ENCODE data around the gene TRIM44.

DNA sequence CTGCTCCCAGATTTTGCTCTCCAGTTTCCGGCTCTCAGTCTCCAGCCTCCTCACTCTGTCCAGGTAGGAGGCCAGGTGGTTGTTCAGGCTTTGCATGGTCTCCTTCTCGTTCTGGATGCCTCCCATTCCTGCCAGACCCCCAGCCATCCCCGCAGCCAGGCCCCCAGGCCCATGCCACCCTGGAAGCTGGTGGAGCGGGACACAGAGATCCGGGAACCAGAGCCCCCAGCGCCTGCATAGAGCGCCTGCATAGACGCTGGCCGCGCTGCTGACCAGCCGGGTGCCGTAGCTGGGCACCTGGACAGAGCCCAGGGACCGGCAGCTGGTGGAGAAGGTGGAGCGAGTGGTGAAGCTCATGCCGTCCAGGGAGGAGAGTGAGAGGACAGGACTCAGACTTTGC is 198.6 kb downstream of the TRIM44 start:
- no peak for TF ChIP-seq POLR2AphosphoS5 (IDR thresholded peaks at IDR 0.05; ENCODE audit: low read depth, low read length)
- TF ChIP-seq POLR2A (IDR thresholded peaks at IDR 0.05; ENCODE audit: low read depth, low read length): no peak
- TF ChIP-seq SPI1 (IDR thresholded peaks at IDR 0.05; ENCODE audit: low read depth, low read length): no peak
- TF ChIP-seq TAF1 (IDR thresholded peaks at IDR 0.05; ENCODE audit: low read depth, low read length): no peak
- TF ChIP-seq PAX5 (IDR thresholded peaks at IDR 0.05; ENCODE audit: insufficient read depth, low read length, severe bottlenecking): no peak

Measured in GM12891 (cell line).